ENCODE results near the gene KIFC3. TPM values are rescaled to one million over a fixed set of nuclear protein-coding genes. Genes with fewer than 3 reads are reported as not detected.
A peak's percentile ranks its signal among the peaks of the same experiment; 100 is the strongest.

The KIFC3 gene
- total RNA-seq, 2 experiments from 2014 or later = not detected

- H3K4me1 ChIP-seq (ENCODE audit: insufficient read depth, low read length) = peaks cover 15% of the 10 kb centered on the region
- no peak for TF ChIP-seq CTCF (IDR thresholded peaks at IDR 0.05)
- Mint-ChIP-seq H3K9me3 (no peaks in the 10 kb centered on the region), H3K27ac (no peak overlapping the region), H3K4me3 (no peak overlapping the region), H3K36me3 (ENCODE audit: low read depth) (no peaks in the 10 kb centered on the region), H3K4me1 (ENCODE audit: low read depth) (peaks cover 19% of the 10 kb centered on the region), H3K27me3 (peaks cover 3% of the 10 kb centered on the region)
- intact Hi-C loops (cut with DNase I, micrococcal nuclease) = no loop called here
- no peaks in the 10 kb centered on the region for H3K27me3 ChIP-seq (ENCODE audit: control insufficient read depth in 1 of 2, insufficient read depth in 2 of 2, low read length in 2 of 2)
- H3K9me3 ChIP-seq (ENCODE audit: control insufficient read depth in 1 of 2, insufficient read depth in 1 of 2, low read length in 2 of 2) = no peaks in the 10 kb centered on the region
- H3K4me3 ChIP-seq (ENCODE audit: low read length) = no peak overlapping the region
- DNase-seq (peak in 7 of 14 experiments; percentile 7 to 60 (median 33)), ATAC-seq (ENCODE audit: poor library complexity) (no peak)
- no peaks in the 10 kb centered on the region for H3K36me3 ChIP-seq (ENCODE audit: insufficient read depth, low read length)
- no peak overlapping the region for H3K27ac ChIP-seq (ENCODE audit: low read depth in 1 of 2, low read length in 2 of 2)
- ChIA-PET CTCF (interaction anchor here (1.2 to 1.5 kb wide), 2 partner anchors 38 to 177 kb away, joined by 3 read pairs; no protein-coding TSS in a partner anchor), POLR2A (no interaction called here)
These were observed 6.8 kb downstream of the KIFC3 start for GRCh38 chr16:57795431-57795878.

DNA sequence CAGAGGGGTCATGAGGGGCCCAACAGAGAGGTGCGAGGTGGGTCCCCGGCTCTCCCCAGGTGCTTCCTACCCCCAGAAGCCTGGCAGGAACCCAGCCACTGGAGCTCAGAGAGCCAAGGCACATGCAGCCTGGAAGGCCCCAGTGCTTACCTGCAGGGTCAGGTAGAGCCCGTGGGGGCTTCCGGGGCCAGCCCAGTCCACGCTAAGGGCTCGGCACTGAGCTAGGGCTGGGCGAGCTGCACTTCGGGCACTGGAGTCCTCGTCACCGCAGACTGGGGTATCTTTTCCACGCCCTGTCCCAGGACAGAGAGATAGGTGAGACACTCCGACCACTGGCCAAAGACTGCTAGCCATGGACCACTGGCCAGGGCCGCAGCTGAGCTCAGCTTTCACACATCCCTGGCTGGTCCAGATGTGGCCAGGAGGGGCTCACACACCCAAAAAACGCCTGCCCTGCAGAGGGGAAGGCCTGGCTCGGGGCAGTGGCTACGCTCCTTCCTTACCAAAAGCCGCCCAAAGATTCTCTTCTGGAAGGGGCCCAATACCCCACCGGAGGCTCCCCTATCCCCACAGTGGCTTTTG, 7.4 kb downstream of the KIFC3 start:
- CTCF ChIA-PET = interaction anchor here (1.2 to 1.5 kb wide), 2 partner anchors 38 to 177 kb away, joined by 3 read pairs; no protein-coding TSS in a partner anchor
- POLR2A ChIA-PET = no interaction called here

GRCh38 chr16:57791893-57792461, 10.3 kb downstream of the KIFC3 start:
- H3K27me3 Mint-ChIP-seq = no peaks in the 10 kb centered on the region
- no peaks in the 10 kb centered on the region for H3K9me3 ChIP-seq (ENCODE audit: control insufficient read depth in 1 of 2, insufficient read depth in 1 of 2, low read length in 2 of 2)
- H3K4me1 Mint-ChIP-seq (ENCODE audit: low read depth) = no peaks in the 10 kb centered on the region
- no peaks in the 10 kb centered on the region for H3K36me3 ChIP-seq (ENCODE audit: insufficient read depth, low read length)
- H3K27ac Mint-ChIP-seq = no peak overlapping the region
- H3K36me3 Mint-ChIP-seq (ENCODE audit: low read depth) = no peaks in the 10 kb centered on the region
- CTCF ChIA-PET = no interaction called here
- DNase-seq (no peak), ATAC-seq (ENCODE audit: poor library complexity) (no peak)
- H3K4me3 ChIP-seq (ENCODE audit: low read length) = no peak overlapping the region
- intact Hi-C loops (cut with DNase I, micrococcal nuclease) = no loop called here
- TF ChIP-seq CTCF (IDR thresholded peaks at IDR 0.05) = no peak
- H3K9me3 Mint-ChIP-seq = no peaks in the 10 kb centered on the region
- H3K4me1 ChIP-seq (ENCODE audit: insufficient read depth, low read length) = no peaks in the 10 kb centered on the region
- no peak overlapping the region for H3K27ac ChIP-seq (ENCODE audit: low read depth in 1 of 2, low read length in 2 of 2)
- POLR2A ChIA-PET = no interaction called here
- no peak overlapping the region for H3K4me3 Mint-ChIP-seq
- H3K27me3 ChIP-seq (ENCODE audit: control insufficient read depth in 1 of 2, insufficient read depth in 2 of 2, low read length in 2 of 2) = no peaks in the 10 kb centered on the region

More for the DNA sequence above, 7.4 kb downstream of the KIFC3 start:
- no peaks in the 10 kb centered on the region for H3K36me3 ChIP-seq (ENCODE audit: insufficient read depth, low read length)
- H3K27ac Mint-ChIP-seq = no peak overlapping the region
- H3K4me1 ChIP-seq (ENCODE audit: insufficient read depth, low read length) = peaks cover 9% of the 10 kb centered on the region
- intact Hi-C loops (cut with DNase I, micrococcal nuclease) = no loop called here
- no peak overlapping the region for H3K4me3 Mint-ChIP-seq
- H3K4me1 Mint-ChIP-seq (ENCODE audit: low read depth) = peaks cover 16% of the 10 kb centered on the region
- no peak for DNase-seq
- H3K27ac ChIP-seq (ENCODE audit: low read depth in 1 of 2, low read length in 2 of 2) = no peak overlapping the region
- no peak for ATAC-seq (ENCODE audit: poor library complexity)
- no peaks in the 10 kb centered on the region for H3K27me3 Mint-ChIP-seq
- H3K9me3 ChIP-seq (ENCODE audit: control insufficient read depth in 1 of 2, insufficient read depth in 1 of 2, low read length in 2 of 2) = no peaks in the 10 kb centered on the region
- H3K36me3 Mint-ChIP-seq (ENCODE audit: low read depth) = no peaks in the 10 kb centered on the region
- no peak for TF ChIP-seq CTCF (IDR thresholded peaks at IDR 0.05)
- H3K9me3 Mint-ChIP-seq = no peaks in the 10 kb centered on the region
- H3K27me3 ChIP-seq (ENCODE audit: control insufficient read depth in 1 of 2, insufficient read depth in 2 of 2, low read length in 2 of 2) = no peaks in the 10 kb centered on the region
- no peak overlapping the region for H3K4me3 ChIP-seq (ENCODE audit: low read length)

Measured in CD4-positive, alpha-beta T cell (primary cell).